ENCODE measurements around the gene RGS3.

DNA sequence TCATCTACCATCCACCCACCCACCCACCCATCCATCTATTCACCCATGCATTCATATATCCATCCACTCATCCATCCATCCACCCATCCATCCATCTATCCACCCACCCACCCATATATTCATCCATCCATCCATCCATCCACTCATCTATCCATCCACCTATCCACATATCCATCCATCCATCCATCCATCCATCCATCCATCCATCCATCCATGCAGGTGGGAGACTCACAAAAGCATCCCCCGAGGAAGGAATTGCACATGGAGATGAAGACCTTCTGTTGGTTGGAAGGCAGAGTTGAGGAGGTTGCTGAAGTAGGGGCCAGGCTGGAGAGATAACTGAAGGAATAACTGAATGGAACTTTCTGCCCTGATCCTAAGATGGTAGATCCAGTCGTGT, 126.9 kb downstream of the RGS3 start:
- TF ChIP-seq, protein P1, sequence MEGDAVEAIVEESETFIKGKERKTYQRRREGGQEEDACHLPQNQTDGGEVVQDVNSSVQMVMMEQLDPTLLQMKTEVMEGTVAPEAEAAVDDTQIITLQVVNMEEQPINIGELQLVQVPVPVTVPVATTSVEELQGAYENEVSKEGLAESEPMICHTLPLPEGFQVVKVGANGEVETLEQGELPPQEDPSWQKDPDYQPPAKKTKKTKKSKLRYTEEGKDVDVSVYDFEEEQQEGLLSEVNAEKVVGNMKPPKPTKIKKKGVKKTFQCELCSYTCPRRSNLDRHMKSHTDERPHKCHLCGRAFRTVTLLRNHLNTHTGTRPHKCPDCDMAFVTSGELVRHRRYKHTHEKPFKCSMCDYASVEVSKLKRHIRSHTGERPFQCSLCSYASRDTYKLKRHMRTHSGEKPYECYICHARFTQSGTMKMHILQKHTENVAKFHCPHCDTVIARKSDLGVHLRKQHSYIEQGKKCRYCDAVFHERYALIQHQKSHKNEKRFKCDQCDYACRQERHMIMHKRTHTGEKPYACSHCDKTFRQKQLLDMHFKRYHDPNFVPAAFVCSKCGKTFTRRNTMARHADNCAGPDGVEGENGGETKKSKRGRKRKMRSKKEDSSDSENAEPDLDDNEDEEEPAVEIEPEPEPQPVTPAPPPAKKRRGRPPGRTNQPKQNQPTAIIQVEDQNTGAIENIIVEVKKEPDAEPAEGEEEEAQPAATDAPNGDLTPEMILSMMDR (tag by site-specific recombination; IDR thresholded peaks at IDR 0.05): no peak
- TF ChIP-seq ZBTB8A (tag by site-specific recombination; IDR thresholded peaks at IDR 0.05) (no peak), ZNF354C (tag by site-specific recombination; IDR thresholded peaks at IDR 0.05; ENCODE audit: borderline replicate concordance, low read depth) (no peak), ZNF404 (tag by site-specific recombination; IDR thresholded peaks at IDR 0.05) (no peak), ZNF548 (tag by site-specific recombination; IDR thresholded peaks at IDR 0.05) (no peak), ZNF114 (tag by site-specific recombination; IDR thresholded peaks at IDR 0.05) (no peak), ZNF169 (tag by site-specific recombination; IDR thresholded peaks at IDR 0.05) (no peak), MEIS1 (CRISPR knock-in tag; IDR thresholded peaks at IDR 0.05; ENCODE audit: borderline replicate concordance) (no peak), ZNF335 (tag by site-specific recombination; conservative IDR thresholded peaks at IDR 0.05) (no peak)
- TF ChIP-seq, protein P2, sequence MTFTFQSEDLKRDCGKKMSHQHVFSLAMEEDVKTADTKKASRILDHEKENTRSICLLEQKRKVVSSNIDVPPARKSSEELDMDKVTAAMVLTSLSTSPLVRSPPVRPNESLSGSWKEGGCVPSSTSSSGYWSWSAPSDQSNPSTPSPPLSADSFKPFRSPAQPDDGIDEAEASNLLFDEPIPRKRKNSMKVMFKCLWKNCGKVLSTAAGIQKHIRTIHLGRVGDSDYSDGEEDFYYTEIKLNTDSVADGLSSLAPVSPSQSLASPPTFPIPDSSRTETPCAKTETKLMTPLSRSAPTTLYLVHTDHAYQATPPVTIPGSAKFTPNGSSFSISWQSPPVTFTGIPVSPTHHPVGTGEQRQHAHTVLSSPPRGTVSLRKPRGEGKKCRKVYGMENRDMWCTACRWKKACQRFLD (tag by site-specific recombination; IDR thresholded peaks at IDR 0.05): no peak
- TF ChIP-seq, protein P3, sequence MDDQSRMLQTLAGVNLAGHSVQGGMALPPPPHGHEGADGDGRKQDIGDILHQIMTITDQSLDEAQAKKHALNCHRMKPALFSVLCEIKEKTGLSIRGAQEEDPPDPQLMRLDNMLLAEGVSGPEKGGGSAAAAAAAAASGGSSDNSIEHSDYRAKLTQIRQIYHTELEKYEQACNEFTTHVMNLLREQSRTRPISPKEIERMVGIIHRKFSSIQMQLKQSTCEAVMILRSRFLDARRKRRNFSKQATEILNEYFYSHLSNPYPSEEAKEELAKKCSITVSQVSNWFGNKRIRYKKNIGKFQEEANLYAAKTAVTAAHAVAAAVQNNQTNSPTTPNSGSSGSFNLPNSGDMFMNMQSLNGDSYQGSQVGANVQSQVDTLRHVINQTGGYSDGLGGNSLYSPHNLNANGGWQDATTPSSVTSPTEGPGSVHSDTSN (CRISPR knock-in tag; IDR thresholded peaks at IDR 0.05): no peak
- TF ChIP-seq, protein P4, sequence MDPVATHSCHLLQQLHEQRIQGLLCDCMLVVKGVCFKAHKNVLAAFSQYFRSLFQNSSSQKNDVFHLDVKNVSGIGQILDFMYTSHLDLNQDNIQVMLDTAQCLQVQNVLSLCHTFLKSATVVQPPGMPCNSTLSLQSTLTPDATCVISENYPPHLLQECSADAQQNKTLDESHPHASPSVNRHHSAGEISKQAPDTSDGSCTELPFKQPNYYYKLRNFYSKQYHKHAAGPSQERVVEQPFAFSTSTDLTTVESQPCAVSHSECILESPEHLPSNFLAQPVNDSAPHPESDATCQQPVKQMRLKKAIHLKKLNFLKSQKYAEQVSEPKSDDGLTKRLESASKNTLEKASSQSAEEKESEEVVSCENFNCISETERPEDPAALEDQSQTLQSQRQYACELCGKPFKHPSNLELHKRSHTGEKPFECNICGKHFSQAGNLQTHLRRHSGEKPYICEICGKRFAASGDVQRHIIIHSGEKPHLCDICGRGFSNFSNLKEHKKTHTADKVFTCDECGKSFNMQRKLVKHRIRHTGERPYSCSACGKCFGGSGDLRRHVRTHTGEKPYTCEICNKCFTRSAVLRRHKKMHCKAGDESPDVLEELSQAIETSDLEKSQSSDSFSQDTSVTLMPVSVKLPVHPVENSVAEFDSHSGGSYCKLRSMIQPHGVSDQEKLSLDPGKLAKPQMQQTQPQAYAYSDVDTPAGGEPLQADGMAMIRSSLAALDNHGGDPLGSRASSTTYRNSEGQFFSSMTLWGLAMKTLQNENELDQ (tag by site-specific recombination; IDR thresholded peaks at IDR 0.05; ENCODE audit: low read depth): no peak

All from HEK293 (cell line).